ENCODE data around the gene STXBP6.

Gene STXBP6

DNA sequence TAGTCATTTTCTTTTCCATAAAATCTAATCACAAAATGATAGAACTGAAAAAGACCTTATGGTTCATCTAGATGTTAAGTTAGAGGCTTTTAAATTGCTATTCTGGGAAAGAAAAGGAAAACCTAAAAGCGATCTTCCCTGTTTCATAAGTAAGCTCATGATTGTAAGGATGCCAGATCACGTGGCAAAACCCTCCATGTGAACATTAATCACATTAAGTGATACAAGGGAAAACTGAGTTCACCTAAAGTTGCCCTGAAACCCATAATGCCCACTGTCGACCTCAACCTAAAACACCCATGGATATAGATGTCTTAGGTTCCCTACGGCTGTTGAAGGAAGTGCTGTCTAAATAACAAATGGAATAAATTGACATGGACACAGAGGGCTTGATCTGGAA is 3.0 kb upstream of the STXBP6 start:
- DNase-seq (ENCODE audit: low read depth) = no peak
- no peak overlapping the region for H3K4me3 ChIP-seq (ENCODE audit: low read depth, low read length)
- TF ChIP-seq, protein P1, sequence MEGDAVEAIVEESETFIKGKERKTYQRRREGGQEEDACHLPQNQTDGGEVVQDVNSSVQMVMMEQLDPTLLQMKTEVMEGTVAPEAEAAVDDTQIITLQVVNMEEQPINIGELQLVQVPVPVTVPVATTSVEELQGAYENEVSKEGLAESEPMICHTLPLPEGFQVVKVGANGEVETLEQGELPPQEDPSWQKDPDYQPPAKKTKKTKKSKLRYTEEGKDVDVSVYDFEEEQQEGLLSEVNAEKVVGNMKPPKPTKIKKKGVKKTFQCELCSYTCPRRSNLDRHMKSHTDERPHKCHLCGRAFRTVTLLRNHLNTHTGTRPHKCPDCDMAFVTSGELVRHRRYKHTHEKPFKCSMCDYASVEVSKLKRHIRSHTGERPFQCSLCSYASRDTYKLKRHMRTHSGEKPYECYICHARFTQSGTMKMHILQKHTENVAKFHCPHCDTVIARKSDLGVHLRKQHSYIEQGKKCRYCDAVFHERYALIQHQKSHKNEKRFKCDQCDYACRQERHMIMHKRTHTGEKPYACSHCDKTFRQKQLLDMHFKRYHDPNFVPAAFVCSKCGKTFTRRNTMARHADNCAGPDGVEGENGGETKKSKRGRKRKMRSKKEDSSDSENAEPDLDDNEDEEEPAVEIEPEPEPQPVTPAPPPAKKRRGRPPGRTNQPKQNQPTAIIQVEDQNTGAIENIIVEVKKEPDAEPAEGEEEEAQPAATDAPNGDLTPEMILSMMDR (conservative IDR thresholded peaks at IDR 0.05; ENCODE audit: low read depth, low read length) = no peak

DNA sequence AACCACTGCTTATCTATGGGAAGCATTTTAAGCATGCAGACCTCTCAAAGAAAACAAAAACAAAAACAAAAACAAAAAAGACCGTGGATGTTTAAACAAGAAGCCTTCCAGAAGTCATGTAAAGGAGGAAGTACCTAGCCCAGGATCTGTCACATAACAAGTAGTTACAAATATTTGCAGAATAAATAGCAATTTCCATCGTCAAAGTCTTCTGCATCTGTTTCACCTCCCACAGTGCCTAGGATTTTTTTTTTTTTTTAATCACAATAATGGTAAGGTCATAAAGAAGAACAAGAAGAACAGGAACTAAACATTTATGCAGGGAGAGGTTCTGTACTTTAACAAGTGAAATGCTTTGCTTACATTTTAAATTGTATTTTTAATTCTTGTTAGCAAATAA is 2.4 kb upstream of the STXBP6 start:
- no peak for DNase-seq (ENCODE audit: low read depth)
- no peak overlapping the region for H3K4me3 ChIP-seq (ENCODE audit: low read depth, low read length)
- TF ChIP-seq, protein P1 (conservative IDR thresholded peaks at IDR 0.05; ENCODE audit: low read depth, low read length) = no peak

DNA sequence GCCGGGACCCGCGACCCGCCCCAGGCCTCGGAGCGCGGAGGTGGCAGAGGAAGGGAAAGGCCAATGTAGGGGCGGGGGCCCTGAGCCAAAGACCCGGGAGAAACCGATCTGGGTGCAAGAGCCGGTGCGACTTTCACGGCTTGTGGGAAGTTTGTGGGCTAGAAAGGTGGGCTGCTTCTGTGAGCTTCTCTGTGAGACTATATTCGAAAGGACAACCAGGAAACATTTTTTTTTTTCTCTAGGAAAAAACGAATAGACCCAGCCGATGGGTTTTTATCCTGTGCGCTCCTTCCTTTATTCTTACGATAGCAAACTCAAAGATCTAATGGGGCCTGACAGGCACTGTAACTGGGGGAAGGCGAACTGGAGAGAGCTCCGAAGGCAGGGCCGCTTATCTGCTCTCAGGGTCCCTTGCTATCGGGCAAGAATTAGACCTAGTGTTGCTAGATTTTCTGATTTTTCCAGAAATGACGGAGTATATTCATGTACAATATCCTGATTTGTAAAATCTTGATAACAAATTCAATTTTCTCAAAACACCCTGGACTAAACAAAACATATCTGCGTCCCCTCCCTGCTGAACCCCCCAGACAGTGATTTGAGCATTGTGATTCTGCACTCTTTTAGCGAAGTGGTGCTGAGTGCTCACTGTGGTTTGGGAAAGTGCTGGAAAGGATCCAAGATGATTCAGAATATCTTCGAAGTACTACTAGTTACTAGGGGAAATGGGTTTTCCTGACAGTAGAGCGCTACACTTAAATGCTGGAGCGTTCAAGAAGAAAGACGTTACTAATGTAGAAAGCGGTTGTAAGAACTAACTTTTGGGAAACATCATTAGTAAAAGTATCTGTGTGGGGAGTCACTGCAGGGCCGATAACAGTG is 563 bp upstream of the STXBP6 start:
- DNase-seq (ENCODE audit: low read depth) = peak; percentile 66
- TF ChIP-seq, protein P1 (conservative IDR thresholded peaks at IDR 0.05; ENCODE audit: low read depth, low read length) = no peak
- peak overlapping the region; percentile 60 for H3K4me3 ChIP-seq (ENCODE audit: low read depth, low read length)

DNA sequence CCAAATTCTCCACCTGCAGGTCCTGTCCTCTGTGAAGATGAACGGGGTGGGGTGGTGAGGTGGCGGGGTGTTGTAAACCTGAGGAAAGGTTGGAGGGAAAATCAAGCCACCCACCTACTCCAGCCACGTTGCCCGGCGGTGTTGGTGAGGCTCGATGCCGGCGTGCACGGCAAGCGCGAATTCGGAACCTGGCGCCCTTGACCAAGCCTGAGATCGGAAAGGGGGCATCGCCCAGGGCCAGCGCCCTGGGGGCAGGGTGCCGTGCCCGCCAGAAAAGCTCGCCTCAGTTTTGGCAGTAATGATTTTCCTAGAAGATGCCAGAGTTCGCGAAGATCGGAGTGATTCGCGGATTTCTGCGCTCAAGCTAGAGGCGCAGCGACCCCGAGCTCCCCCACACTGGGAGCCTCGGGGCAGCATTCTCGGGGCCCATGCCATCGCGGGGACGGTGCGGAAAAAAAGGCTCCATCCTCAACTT is 817 bp downstream of the STXBP6 start:
- peak; percentile 7 for DNase-seq (ENCODE audit: low read depth)
- TF ChIP-seq, protein P1 (conservative IDR thresholded peaks at IDR 0.05; ENCODE audit: low read depth, low read length) = no peak
- peak overlapping the region; percentile 60 for H3K4me3 ChIP-seq (ENCODE audit: low read depth, low read length)

DNA sequence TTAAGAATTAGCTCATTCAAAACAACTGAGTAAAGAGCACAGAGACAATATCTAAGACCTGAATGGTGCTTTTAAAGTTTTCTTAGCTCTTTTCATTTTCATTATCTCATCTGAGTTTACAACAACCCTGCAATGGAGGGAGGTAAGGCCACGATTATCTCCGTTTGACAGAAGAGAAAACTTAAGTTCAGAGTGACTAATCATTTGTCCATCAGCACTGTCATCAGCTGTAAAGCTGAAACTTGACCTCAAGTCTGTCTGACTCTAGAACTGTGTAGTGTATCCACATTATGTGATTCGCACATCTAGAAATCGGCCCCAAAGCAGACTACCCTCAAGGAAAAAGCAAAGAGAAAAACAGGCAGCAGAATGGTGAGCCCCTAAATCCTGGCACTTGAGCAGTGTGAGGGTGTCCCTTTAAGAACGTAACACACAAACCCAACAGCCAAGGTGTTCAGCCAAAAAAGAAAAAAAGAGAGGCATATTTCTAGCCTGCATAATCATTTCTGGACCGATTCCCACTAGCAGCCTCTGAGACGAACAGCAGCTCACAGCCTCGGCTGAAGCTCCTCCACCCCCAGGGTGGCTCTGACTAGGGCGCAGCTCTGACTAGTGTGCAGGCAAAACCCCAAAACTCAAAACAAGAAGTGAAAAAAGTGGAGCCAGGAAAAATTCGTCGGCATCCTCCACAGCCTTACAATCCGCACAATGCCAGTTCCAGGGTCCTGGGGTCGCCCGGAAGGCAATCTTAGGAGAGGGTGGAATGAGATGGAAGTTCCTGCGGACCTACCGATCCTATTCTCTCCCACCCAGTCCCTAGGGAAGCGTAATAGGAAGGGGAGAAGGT is 1.6 kb downstream of the STXBP6 start:
- peak overlapping the region; percentile 60 for H3K4me3 ChIP-seq (ENCODE audit: low read depth, low read length)
- DNase-seq (ENCODE audit: low read depth) = peak; percentile 79
- TF ChIP-seq, protein P1 (conservative IDR thresholded peaks at IDR 0.05; ENCODE audit: low read depth, low read length) = no peak

DNA sequence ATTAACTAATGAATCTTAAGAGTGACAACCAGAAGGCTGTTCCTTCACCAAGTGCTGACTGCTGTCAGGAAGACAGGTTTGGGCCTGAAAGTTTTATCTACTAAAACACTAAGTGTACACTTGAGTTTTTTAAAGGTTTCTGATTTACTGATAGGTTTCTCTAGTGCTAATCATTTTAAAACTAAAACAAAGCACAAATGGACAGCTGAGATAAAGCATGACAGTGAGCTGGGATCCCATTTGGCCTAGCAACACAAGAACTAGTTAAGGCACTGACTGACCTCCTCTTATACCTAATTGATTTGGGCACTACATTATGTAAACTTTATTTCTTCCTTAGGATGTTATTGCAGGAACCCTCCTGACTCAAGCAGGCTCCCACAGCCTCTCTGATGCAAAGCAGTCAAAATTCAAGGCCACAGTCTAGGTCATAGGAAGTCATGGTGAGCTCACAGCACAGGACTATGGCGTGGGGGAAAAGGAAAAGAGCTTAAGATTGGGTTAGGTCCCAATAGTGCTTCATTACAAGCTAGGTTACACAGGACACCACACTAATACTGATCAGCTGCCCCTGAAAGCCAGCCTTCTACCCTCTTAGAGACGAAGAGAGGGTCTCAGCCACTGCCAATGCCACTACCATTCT is 3.5 kb downstream of the STXBP6 start:
- H3K4me3 ChIP-seq (ENCODE audit: low read depth, low read length) = no peak overlapping the region
- TF ChIP-seq, protein P1 (conservative IDR thresholded peaks at IDR 0.05; ENCODE audit: low read depth, low read length) = no peak
- no peak for DNase-seq (ENCODE audit: low read depth)
